Gastroesophageal sphincter (tissue), 3 donors: Measurements from ENCODE around the gene ABTB2.

Experiments
- CTCF ChIP-seq, 4 experiments: fragments of 200-600 bp in 2 of 4; fragments of 450-650 bp in 2 of 4; sonication (generic) in 1 of 4; IDR thresholded peaks; one replicate each; pipeline ENCODE4 v1.5.1; 2017 to 2019; ENCODE audit warnings: antibody characterized with exemption in 4 of 4, mild to moderate bottlenecking in 2 of 4, moderate library complexity in 2 of 4
- EP300 ChIP-seq: sonication (generic); formaldehyde crosslinking; IDR thresholded peaks from one replicate; pipeline ENCODE4 v1.6.1; 2017; ENCODE audit warnings: antibody characterized with exemption, mild to moderate bottlenecking
- POLR2A ChIP-seq, 2 donors: fragments of 450-650 bp; IDR thresholded peaks; one replicate each; pipeline ENCODE4 v1.6.1; 2017; ENCODE audit warnings: antibody characterized with exemption in 2 of 2, mild to moderate bottlenecking in 2 of 2, moderate library complexity in 1 of 2
- POLR2AphosphoS5 ChIP-seq: sonication (generic); formaldehyde crosslinking; IDR thresholded peaks from one replicate; pipeline ENCODE4 v1.6.1; 2017; ENCODE audit warnings: antibody characterized with exemption

- TF ChIP-seq EP300, result no peak
- TF ChIP-seq CTCF (IDR thresholded peaks at IDR 0.05), result no peak
- no peak for TF ChIP-seq POLR2A (IDR thresholded peaks at IDR 0.05)
- no peak for TF ChIP-seq POLR2AphosphoS5
Observed at GRCh38 chr11:34403431-34403830, 45.6 kb upstream of the ABTB2 start.
